ENCODE data around the gene MT1A. TPM values are rescaled to one million over a fixed set of nuclear protein-coding genes. Genes with fewer than 3 reads are reported as not detected.

The MT1A gene
- total RNA-seq, 1 experiment from 2014 or later = 2.8 TPM

- 0 out of 2 replicates have a peak, but pooled peaks have one; percentile 24 for TF ChIP-seq ZNF138 (CRISPR knock-in tag; conservative IDR thresholded peaks at IDR 0.05)
- TF ChIP-seq E2F1 (CRISPR knock-in tag; IDR thresholded peaks at IDR 0.05) = no peak
- TF ChIP-seq SMAD4 (CRISPR knock-in tag; IDR thresholded peaks at IDR 0.05) = no peak
- TF ChIP-seq ZNF532 (CRISPR knock-in tag; IDR thresholded peaks at IDR 0.05; ENCODE audit: borderline replicate concordance) = no peak
- TF ChIP-seq ARID4B (CRISPR knock-in tag; IDR thresholded peaks at IDR 0.05; ENCODE audit: borderline replicate concordance) = no peak
- no peak for TF ChIP-seq ERG (CRISPR knock-in tag; IDR thresholded peaks at IDR 0.05)
- no peak for TF ChIP-seq PRRX2 (CRISPR knock-in tag; IDR thresholded peaks at IDR 0.05)
- TF ChIP-seq NFATC4 (CRISPR knock-in tag; IDR thresholded peaks at IDR 0.05) = no peak
- no peak for TF ChIP-seq ZNF281 (CRISPR knock-in tag; IDR thresholded peaks at IDR 0.05)
- no peak for TF ChIP-seq PREB (CRISPR knock-in tag; IDR thresholded peaks at IDR 0.05; ENCODE audit: borderline replicate concordance)
- TF ChIP-seq TEAD4 (CRISPR knock-in tag; IDR thresholded peaks at IDR 0.05) = no peak
- no peak for TF ChIP-seq GABPB1 (CRISPR knock-in tag; IDR thresholded peaks at IDR 0.05)
- no peak for TF ChIP-seq STAT6 (CRISPR knock-in tag; conservative IDR thresholded peaks at IDR 0.05; ENCODE audit: low read depth)
- TF ChIP-seq SP1 (CRISPR knock-in tag; conservative IDR thresholded peaks at IDR 0.05) = 0 out of 2 replicates have a peak, but pooled peaks have one; percentile 31
- TF ChIP-seq ZNF425 (CRISPR knock-in tag; conservative IDR thresholded peaks at IDR 0.05) = no peak
- TF ChIP-seq IRF2 (CRISPR knock-in tag; IDR thresholded peaks at IDR 0.05; ENCODE audit: borderline replicate concordance, low read depth) = no peak
Observed at GRCh38 chr16:56589141-56590039, 49.1 kb upstream of the MT1A start, which contains the start of gene MT3 (continued).
